Kidney epithelial cell (primary cell): ENCODE data around the gene DSC1. TPM values are rescaled to one million over a fixed set of nuclear protein-coding genes. Genes with fewer than 3 reads are reported as not detected.

ENCODE experiments used
- DNase-seq: peaks from one replicate; pipeline ENCODE4 v3.0.0-alpha.2; 2010; ENCODE audit warnings: low read depth
- H3K27me3 ChIP-seq: 2 replicates; pipeline ENCODE4 v1.6.0; 2011; ENCODE audit warnings: low read length; ENCODE audit not compliant: control insufficient read depth, insufficient read depth
- H3K36me3 ChIP-seq: 2 replicates; pipeline ENCODE4 v1.5.1; 2011; ENCODE audit warnings: low read length; ENCODE audit not compliant: control insufficient read depth, insufficient read depth
- H3K4me3 ChIP-seq: 2 replicates; pipeline ENCODE4 v1.5.1; 2011; ENCODE audit warnings: low read depth, mild to moderate bottlenecking, control low read depth, low read length
- total RNA-seq: library from RNA; depleted of rRNA; stranded (reverse); fragments of >200 nt; gene quantifications from 2 replicates; pipeline ENCODE4 v1.2.3, GENCODE V29; 2015
- TF ChIP-seq, protein P1 (sequence below): IDR thresholded peaks from 2 replicates; pipeline ENCODE4 v1.5.1; 2011; ENCODE audit warnings: mild to moderate bottlenecking, moderate library complexity, low read length, control low read depth, inconsistent platforms; ENCODE audit not compliant: insufficient read depth, poor library complexity, severe bottlenecking

The DSC1 gene
- total RNA-seq, 1 donor from 2014 or later, result not detected

GRCh38 chr18:31093294-31093693 is 69.4 kb downstream of the DSC1 start:
- H3K27me3 ChIP-seq, result no peaks in the 10 kb centered on the region
- no peak for DNase-seq
- no peak overlapping the region for H3K4me3 ChIP-seq
- H3K36me3 ChIP-seq, result no peaks in the 10 kb centered on the region
- TF ChIP-seq, protein P1, sequence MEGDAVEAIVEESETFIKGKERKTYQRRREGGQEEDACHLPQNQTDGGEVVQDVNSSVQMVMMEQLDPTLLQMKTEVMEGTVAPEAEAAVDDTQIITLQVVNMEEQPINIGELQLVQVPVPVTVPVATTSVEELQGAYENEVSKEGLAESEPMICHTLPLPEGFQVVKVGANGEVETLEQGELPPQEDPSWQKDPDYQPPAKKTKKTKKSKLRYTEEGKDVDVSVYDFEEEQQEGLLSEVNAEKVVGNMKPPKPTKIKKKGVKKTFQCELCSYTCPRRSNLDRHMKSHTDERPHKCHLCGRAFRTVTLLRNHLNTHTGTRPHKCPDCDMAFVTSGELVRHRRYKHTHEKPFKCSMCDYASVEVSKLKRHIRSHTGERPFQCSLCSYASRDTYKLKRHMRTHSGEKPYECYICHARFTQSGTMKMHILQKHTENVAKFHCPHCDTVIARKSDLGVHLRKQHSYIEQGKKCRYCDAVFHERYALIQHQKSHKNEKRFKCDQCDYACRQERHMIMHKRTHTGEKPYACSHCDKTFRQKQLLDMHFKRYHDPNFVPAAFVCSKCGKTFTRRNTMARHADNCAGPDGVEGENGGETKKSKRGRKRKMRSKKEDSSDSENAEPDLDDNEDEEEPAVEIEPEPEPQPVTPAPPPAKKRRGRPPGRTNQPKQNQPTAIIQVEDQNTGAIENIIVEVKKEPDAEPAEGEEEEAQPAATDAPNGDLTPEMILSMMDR, result no peak

DNA sequence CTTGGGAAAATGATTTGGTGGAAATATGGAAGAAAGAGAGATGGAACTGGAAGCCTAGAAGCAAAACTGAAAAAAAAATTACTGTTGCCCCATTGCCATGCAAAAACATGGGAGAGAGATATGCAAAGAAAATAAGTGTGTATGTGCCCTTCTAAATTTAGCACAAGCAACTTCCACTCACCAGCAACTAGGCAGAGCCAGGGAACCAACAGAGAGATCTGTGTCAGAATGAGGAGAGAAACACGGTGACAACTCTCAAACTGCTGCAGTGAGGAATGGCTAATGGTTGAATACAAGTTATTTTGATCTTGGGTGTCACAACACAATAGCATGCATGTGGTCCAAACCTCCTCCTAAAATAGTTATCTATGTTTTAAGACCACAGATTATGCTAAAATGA is 71.3 kb downstream of the DSC1 start:
- DNase-seq, result no peak
- H3K36me3 ChIP-seq, result no peaks in the 10 kb centered on the region
- H3K4me3 ChIP-seq, result no peak overlapping the region
- no peaks in the 10 kb centered on the region for H3K27me3 ChIP-seq
- TF ChIP-seq, protein P1, result no peak

DNA sequence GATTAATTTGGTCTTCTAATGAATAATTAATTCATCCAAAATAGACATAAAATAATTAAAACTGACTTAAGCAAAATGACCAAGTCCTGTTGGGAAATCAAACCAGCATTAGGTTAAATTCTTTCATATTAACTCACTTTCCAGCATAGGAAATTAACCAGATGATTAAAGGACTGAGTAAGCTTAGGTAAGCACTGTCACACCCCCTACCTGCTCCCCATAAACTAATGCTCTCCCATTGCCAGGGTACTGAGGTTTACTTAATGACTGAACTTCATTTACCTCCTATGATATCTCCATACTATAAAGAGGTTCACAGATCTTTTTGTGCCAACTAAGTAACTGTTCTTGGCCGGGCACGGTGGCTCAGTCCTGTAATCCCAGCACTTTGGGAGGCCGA is 74.1 kb downstream of the DSC1 start:
- Histone ChIP-seq H3K27me3 (no peaks in the 10 kb centered on the region), H3K4me3 (no peak overlapping the region), H3K36me3 (no peaks in the 10 kb centered on the region)
- TF ChIP-seq, protein P1, result no peak
- DNase-seq, result no peak

GRCh38 chr18:31079973-31080372 is 82.7 kb downstream of the DSC1 start:
- DNase-seq, result no peak
- no peak overlapping the region for H3K4me3 ChIP-seq
- TF ChIP-seq, protein P1, result no peak
- H3K27me3 ChIP-seq, result no peaks in the 10 kb centered on the region
- H3K36me3 ChIP-seq, result no peaks in the 10 kb centered on the region

Other genes starting within 250 kb of the DSC1 start
- 3.3 and 3.4 TPM in 2 replicates for gene DSC3, start 120.1 kb downstream of the DSC1 start, total RNA-seq
- 29.7 and 31.8 TPM in 2 replicates for gene DSC2, start 60.4 kb downstream of the DSC1 start, total RNA-seq
- gene DSG1, start 155.3 kb upstream of the DSC1 start, total RNA-seq, result 0.17 TPM in 1 of 2 replicates, not detected in the other
- gene DSG4, start 213.9 kb upstream of the DSC1 start, total RNA-seq, result not detected in 2 replicates